Measurements from ENCODE around the gene TSHZ1.
"Not testable (repeated sequence)": the region's sequence is repeated elsewhere in the genome, so short reads cannot be mapped to it uniquely, and the experiment has no call there.

Gene TSHZ1

DNA sequence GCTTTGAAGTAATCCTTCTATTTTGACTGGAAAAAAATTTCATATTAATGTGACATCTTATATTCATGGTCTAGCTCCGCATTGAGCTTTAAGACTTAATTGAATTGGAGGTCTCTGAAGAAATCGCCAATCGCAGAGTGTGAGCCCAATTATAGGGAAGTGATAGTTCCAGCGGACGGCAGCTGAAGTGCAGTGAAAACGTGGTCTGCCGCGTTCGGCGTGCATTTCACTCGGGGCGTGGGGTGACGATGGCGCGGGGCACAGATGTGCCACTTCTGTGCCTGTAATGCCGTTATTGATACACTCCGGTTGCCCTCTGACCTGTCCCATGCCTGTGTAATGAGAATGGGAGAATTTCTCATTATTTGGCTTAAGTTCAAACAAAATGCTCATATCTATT, 106.7 kb downstream of the TSHZ1 start:
- no peak for DNase-seq

DNA sequence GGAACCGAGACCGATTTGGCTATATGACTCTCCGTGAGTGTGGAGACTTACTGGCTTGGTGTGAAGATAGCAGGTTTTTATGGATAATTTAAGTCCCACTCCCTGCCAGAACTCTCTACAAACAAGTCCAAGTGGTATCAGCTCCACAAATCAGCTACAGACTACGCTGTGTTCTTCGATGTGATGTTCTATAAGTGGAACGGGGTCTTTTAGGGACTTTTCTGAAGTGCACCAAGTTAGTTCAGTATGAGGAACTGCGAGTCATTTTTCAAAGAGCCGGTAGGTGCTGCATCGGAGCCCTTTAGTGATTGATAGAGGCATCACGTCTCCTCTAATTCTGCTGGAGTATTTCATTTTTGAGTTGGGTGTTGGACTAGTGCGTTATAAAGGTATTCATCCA, 107.1 kb downstream of the TSHZ1 start:
- no peak for DNase-seq

DNA sequence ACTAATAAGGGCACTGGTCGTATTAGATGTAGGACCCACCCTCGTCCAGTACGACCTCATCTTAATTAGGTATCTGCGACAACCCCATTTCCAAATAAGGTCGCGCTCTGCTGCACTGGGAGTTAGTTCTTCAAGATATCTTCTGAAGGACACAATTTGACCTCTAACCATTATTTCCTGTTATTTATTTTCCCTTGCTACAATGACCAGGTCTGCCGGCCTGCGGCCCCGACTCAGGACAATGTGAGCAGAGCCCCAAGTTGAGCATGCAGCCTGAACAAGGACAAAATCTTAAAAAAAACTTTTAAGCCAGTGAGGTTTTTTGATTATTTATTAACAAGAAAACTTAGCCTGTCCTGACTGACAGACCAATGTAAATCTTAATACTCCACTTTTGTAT, 109.3 kb downstream of the TSHZ1 start:
- no peak for DNase-seq

DNA sequence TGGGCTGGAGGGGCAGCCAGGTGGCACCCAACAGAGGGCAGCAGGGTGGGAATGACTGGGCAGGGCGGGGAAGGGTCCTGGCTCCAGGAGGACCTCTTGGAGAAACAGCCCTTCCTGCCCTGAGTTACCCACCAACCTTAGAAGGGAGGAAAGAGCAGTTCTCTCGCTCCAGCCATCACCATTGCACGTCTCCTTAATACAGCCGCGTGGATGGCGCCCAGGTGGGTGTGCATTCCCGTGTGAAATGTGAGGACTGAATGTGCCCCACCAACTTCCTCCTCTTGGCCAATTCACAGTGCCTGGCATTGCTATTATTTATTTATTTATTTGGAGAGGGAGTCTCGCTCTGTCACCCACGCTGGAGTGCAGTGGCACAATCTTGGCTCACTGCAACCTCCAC, 109.9 kb downstream of the TSHZ1 start:
- DNase-seq, result no peak

DNA sequence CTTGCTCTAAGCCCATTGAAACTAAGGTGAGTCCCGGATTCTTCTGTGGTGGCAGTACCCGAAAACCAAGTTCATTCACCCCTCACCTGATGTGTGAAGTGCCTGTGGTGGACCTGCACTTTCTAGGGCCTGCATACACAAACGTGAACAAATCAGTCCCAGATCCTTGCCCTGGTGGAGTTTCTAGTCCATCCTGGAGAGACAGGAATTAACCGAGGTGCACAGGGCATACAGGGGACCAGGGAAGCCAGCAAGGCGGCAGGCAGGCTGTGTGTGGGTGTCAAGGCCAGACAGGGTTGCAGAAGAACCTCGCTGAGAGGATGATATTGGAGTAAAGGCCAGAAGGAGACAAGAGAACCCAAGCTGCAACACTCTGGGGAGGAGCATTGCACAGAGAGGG, 110.8 kb downstream of the TSHZ1 start:
- no peak for DNase-seq

DNA sequence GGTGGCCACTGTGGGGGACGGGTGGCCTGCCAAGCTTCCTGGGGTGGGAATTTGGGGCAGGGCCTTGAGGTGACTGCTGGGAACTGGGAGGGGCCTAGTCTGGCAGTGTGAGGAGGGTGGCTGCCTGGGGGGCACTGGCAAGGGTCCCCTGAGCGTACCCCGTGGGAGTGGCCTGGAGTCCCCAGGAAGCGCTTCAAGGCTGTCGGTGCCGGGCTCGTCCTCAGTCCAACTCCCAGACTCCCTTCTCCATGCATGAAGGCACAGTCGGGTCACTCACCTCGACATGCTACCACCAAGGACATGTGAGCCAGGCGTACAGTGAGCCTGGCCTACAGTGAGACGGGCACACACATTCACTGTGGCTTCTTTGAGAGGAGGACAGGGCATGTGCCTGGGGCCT, 111.6 kb downstream of the TSHZ1 start:
- no peak for DNase-seq

DNA sequence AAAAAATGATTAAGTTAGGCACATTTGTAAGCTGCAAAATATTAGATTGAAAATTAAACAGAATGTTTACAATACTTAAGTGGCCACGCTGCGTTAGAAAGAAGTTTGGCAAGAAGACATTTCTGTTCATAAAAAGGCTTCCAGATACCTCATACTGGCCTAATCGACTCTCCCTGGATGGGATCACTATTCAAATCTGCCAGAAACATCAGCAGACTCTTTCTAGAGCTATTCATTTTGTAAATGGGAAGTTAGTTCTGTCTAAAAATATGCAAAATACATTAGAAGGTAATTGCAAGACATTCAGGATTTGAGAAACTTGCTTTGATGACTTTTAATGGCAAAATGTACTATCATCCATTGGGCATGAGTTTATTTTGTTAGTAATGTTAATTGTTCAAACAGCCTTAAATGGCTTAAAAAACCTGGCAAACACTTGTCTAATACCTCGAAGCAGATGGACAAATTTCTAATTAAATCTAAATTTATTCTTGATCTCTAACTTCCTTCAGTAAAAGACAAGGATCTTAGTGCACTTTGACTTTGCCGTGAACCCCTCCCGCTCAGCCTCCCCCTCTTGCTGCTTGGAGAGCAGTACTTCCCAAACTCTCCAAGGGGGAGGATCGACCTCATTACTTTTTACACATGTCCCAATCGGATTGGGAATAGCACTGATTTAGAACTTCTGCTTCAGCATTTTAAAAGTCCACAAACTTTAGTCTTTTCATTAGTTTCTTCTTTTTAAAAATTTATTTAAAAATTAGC, 113.4 kb downstream of the TSHZ1 start:
- no peak for DNase-seq

DNA sequence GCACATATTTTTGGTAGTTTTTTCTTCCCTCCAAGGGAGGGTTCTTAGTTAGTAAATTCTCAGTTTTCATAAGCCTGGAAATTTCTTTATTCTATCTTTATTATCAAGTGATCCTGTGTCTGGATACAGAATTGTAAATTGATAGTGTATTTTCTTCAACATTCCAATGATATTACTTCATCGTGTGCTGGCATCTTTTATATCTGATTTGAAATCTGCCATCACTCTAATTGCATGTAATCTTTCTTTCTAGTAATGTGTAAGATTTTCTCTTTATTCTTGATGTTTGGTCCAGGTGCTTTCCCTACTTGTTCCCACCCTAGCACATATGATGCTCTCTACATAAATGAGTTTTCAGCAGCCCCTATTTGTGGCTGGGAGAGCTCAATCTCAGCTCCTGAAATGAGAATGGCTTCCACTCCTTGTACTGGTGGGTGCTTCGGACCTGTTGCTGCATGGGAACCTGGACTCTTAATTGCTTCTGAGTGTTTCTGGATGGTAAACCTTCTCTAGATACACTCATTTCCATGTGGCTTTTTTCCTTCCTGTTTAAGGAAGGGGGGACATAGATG, 114.2 kb downstream of the TSHZ1 start:
- no peak for DNase-seq

DNA sequence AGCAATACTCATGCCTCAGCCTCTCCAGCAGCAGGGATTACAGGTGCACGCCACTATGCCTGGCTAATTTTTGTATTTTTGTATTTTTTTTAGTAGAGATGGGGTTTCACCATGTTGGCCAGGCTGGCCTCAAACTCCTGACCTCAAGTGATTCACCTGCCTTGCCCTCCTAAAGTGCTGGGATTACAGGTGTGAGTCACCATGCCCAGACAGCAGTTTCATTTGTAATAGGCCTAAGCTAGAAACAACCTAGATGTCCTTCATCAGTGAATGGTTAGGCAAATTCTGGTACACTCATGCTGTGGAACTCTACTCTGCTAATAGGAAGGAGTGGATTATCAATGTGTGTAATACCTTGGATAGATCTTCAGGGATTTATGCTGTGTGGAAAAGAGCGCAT, 119.2 kb downstream of the TSHZ1 start:
- DNase-seq, result not testable (repeated sequence)

DNA sequence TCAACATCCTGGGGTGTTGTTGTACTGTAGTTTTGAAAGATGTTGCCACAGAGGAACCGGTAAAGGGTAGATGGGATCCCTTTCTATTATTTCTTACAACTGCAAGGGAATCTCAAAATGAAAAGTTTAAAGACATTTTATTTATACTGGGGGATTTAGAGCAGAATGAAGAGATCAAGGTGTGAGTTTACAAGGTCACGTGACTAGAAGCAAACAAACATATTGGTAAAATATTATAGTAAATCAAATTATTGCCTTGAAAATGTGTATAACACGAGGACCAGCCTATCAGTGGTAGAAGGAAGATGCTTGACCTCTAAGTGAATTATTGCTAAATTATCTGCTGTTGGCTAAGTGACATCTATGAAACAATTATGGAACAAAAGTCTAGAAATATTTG, 119.7 kb downstream of the TSHZ1 start:
- no peak for DNase-seq

DNA sequence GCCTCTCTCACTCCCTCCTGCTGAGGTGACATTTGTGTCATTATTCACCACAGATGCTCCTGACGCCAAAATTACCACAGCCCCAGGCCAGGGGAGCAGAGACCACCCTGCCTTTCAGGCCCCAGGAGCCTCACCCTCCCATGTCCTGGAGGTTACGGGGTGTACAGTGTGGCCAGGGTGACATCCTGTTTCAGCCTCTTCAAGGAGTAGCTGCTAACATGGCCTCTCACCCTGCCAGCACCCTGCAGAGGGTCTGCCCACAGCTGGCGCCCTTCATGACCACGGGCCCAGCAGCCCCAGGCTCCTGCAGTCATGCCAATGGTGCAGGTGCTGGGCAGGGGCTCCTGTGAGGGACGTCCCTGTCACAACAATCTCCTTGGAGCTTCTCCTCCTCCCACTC, 124.3 kb downstream of the TSHZ1 start:
- DNase-seq, result no peak

DNA sequence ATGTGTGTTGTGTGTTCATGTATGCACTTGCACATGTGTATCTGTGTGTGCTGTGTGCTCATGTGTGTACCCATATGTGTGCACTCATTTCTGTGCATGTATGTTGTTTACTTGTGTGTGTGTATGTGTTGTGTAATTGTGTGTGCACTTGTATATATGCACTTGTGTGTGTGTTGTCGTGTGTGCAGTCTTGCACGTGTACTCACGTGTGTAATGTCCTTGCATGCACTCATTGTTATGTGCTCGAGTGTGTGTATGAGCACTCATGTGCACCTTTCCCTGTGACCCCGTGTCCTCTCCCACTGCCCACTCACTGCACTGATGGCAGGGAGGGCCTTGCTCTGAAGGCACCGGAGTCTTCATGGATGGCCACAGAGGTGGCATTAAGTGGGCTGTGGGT, 124.9 kb downstream of the TSHZ1 start:
- DNase-seq, result no peak

DNA sequence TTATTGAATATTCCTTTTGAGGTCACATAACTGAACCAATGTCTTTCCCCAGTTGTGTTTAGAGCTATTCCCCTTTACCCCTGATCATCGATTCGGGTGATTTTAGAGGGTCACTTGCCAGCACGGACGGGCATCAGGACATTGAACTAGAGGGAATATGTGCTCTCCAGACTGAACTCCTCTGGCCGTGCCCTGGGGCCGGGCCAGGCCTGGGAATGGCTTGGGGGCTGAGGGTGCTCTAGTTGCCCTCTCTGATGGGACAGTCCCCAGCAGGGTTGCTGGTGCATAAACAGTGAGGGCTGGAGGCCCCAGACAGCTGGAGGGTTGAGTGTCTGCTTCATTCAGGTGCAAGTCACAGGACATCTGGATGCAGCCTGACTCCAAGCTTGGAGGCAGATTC, 126.2 kb downstream of the TSHZ1 start:
- DNase-seq, result no peak

DNA sequence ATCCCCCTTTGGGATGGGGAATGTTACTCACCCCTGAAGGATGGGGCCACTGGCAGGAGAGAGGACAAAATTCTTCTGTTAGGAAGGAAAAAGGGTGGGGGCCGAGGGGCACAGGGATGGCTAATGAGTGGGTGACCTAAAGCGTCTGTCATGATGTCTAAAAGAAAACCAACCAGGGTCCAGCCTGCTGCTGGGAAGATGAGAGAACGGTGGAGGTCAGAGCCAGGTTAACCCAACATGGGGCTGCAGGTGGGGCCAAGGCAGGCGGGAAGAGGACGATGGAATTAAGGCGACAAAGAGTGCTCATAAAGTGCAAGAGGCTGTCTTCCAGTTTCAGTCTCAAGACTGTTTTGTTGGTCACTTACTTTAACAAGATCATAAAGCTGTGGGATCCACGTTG, 126.8 kb downstream of the TSHZ1 start:
- DNase-seq, result no peak

DNA sequence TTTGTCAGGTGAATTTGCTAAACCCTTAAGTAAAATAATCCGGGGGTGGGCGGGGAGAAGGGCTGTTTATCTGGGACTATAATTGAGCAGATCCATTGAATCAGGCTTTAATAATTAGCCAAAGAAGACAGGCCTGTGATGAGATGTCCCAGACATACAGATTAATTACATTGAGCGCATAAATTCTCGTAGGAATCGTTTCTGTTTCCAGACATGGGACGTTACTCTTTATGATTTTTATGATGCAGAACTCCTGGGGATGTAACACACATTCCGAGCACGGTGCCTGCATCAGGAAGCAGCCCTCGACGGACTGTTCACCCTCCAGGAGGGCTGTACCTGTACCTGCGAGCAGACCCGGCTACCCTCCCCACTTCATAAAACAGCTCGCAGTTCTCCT, 128.0 kb downstream of the TSHZ1 start:
- no peak for DNase-seq

Measured in DMS79 treated with DMSO at 0.1 percent for 48 hours (cell line).